ENCODE measurements around the gene PHACTR1. TPM values are rescaled to one million over a fixed set of nuclear protein-coding genes. Genes with fewer than 3 reads are reported as not detected.

The PHACTR1 gene
- total and polyA plus RNA-seq, 3 donors from 2014 or later = 5.1 to 7.6 (median 6.5) TPM

DNA sequence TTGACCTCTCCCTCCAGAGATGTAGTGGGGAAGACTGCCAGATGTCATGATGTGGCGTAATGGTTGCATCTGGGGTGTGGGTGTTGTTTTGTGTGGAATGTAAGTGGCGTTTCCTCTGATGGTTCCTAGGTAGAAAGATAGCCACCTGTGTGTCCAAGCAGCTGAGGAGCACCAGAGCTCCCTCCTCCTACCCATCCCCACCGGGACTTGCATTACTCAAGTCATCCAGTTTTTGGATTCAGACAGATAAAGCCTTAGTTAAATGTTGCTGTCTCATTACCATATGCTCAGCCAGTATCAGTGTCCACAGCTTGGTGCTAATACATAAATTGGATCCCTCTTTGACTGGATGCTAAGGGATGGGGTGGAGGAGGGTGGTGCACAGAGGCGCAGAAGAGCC is 329.5 kb downstream of the PHACTR1 start:
- Histone ChIP-seq H3K4me3 (no peak overlapping the region), H3K9me3 (no peaks in the 10 kb centered on the region), H3K36me3 (ENCODE audit: low read depth, missing control alignments) (no peaks in the 10 kb centered on the region), H3K4me1 (no peaks in the 10 kb centered on the region), H3K27ac (no peak overlapping the region), H3K27me3 (no peaks in the 10 kb centered on the region)
- no peak for DNase-seq
- WGBS, 2 donors = 91 to 92% methylated on average over 4 of the region's 4 CpGs
- intact Hi-C loops (cut with DNase I; ENCODE audit: low total_unique reads) = no loop called here
- TF ChIP-seq CTCF (IDR thresholded peaks at IDR 0.05) (no peak), POLR2A (IDR thresholded peaks at IDR 0.05) (no peak)

GRCh38 chr6:13048113-13048512 is 331.5 kb downstream of the PHACTR1 start:
- intact Hi-C loops (cut with DNase I; ENCODE audit: low total_unique reads) = no loop called here
- no peak overlapping the region for H3K27ac ChIP-seq
- H3K9me3 ChIP-seq = no peaks in the 10 kb centered on the region
- TF ChIP-seq POLR2A (IDR thresholded peaks at IDR 0.05) = no peak
- TF ChIP-seq CTCF (IDR thresholded peaks at IDR 0.05) = no peak
- WGBS, 2 donors = 78 to 83% methylated on average over 2 of the region's 2 CpGs
- H3K4me1 ChIP-seq = no peaks in the 10 kb centered on the region
- no peaks in the 10 kb centered on the region for H3K27me3 ChIP-seq
- no peak overlapping the region for H3K4me3 ChIP-seq
- H3K36me3 ChIP-seq (ENCODE audit: low read depth, missing control alignments) = no peaks in the 10 kb centered on the region
- no peak for DNase-seq

DNA sequence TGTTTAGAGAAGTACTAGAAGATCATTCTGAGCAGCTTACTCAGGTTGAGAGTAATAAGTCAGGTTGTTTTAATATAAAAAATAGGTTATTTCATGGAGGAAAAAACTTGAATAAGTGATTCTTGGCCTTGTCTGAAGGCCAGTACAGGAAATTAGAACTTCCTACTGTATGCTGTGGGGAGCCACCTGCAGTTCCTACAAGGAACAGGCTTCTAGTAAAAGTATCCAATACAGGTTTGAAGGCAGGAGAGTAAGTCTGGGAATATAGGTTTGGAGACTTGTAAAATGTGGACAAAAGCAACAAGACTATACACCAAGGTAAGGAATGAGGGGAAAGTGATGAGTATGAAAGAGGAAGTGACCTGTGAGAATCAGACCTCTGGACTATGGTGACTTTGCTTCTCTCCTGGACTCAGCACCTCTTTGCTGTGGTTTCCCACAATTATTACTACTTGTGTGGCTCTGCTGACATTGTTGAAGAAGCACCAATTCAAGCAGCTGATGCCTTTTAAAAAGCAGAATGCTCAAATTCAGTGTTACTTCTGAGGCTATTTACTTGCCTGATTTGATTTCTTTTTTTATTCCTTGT is 333.2 kb downstream of the PHACTR1 start:
- intact Hi-C loops (cut with DNase I; ENCODE audit: low total_unique reads) = no loop called here
- Histone ChIP-seq H3K27ac (no peak overlapping the region), H3K36me3 (ENCODE audit: low read depth, missing control alignments) (no peaks in the 10 kb centered on the region), H3K4me3 (no peak overlapping the region), H3K27me3 (no peaks in the 10 kb centered on the region), H3K4me1 (no peaks in the 10 kb centered on the region), H3K9me3 (no peaks in the 10 kb centered on the region)
- TF ChIP-seq CTCF (IDR thresholded peaks at IDR 0.05) (no peak), POLR2A (IDR thresholded peaks at IDR 0.05) (no peak)
- DNase-seq = no peak

DNA sequence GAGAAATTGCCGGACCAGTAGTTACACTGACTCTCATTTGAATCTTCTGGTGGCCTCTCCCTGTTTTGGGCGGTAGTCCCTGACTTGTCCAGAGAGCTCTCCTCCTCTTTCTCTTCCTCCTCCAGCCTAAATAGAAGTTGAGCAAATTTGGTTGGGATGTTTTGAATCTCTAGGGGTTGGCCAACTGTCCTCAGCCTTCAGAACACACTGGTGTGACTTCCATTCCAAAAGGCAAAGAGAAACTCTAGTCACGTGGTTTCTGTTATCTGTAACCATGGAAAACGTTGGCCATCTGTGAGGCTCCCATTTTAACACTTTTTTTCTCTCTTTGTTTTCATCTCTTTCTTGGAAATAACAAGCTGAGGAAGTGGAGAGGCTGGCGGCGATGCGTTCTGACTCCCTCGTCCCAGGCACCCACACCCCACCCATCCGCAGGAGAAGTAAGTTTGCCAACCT is 336.5 kb downstream of the PHACTR1 start:
- H3K4me1 ChIP-seq = no peaks in the 10 kb centered on the region
- H3K27me3 ChIP-seq = no peaks in the 10 kb centered on the region
- intact Hi-C loops (cut with DNase I; ENCODE audit: low total_unique reads) = no loop called here
- no peaks in the 10 kb centered on the region for H3K36me3 ChIP-seq (ENCODE audit: low read depth, missing control alignments)
- no peak overlapping the region for H3K27ac ChIP-seq
- H3K9me3 ChIP-seq = no peaks in the 10 kb centered on the region
- H3K4me3 ChIP-seq = no peak overlapping the region
- WGBS, 2 donors = 67 to 70% methylated on average over 9 of the region's 9 CpGs
- TF ChIP-seq CTCF (IDR thresholded peaks at IDR 0.05) (no peak), POLR2A (IDR thresholded peaks at IDR 0.05) (no peak)
- no peak for DNase-seq

GRCh38 chr6:13058051-13058450 is 341.5 kb downstream of the PHACTR1 start:
- no peak for DNase-seq
- Histone ChIP-seq H3K4me3 (no peak overlapping the region), H3K27ac (no peak overlapping the region), H3K36me3 (ENCODE audit: low read depth, missing control alignments) (no peaks in the 10 kb centered on the region), H3K4me1 (no peaks in the 10 kb centered on the region), H3K27me3 (no peaks in the 10 kb centered on the region), H3K9me3 (no peaks in the 10 kb centered on the region)
- 92 to 94% methylated on average over 3 of the region's 3 CpGs for WGBS, 2 donors
- intact Hi-C loops (cut with DNase I; ENCODE audit: low total_unique reads) = no loop called here
- TF ChIP-seq POLR2A (IDR thresholded peaks at IDR 0.05) (no peak), CTCF (IDR thresholded peaks at IDR 0.05) (no peak)

All from testis (tissue), 3 donors.